GM21528 (cell line): ENCODE data around the gene CDCP2.
"Not testable (repeated sequence)": the region's sequence is repeated elsewhere in the genome, so short reads cannot be mapped to it uniquely, and the experiment has no call there.

Experiments used
- ATAC-seq: cut with Tn5 transposase; IDR thresholded peaks from one replicate; pipeline ENCODE4 v1.9.1; 2021; ENCODE audit warnings: mild to moderate bottlenecking, moderate library complexity; ENCODE audit not compliant: unreplicated experiment, low FRiP score

The CDCP2 gene

GRCh38 chr1:54168206-54168965 is 15.6 kb upstream of the CDCP2 start:
- no peak for ATAC-seq

- no peak for ATAC-seq
Measured at GRCh38 chr1:54167422-54168139, 14.8 kb upstream of the CDCP2 start.

DNA sequence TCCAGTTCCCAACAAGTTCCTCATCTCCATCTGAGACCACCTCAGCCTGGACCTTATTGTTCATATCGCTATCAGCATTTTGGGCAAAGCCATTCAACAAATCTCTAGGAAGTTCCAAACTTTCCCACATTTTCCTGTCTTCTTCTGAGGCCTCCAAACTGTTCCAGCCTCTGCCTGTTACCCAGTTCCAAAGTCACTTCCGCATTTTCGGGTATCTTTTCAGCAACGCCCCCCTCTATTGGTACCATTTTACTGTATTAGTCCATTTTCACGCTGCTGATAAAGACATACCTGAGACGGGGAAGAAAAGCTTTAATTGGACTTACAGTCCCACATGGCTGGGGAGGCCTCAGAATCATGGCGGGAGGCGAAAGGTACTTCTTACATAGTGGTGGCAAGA is 13.6 kb upstream of the CDCP2 start:
- ATAC-seq = not testable (repeated sequence)

DNA sequence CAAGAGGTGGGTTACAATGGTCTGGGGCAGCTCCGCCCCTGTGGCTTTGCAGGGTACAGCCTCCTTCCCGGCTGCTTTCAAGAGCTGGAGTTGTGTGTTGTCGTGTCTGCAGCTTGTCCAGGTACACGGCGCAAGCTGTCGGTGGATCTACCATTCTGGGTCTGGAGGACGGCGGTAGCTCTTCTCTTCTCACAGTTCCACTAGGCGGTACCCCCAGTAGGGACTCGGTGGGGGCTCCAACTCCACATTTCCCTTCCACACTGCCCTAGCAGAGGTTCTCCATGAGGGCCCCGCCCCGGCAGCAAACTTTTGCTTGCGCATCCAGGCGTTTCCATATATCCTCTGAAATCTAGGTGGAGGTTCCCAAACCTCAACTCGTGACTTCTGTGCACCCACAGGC is 12.3 kb upstream of the CDCP2 start:
- no peak for ATAC-seq

- no peak for ATAC-seq
Measured at GRCh38 chr1:54163573-54163972, 10.8 kb upstream of the CDCP2 start.

DNA sequence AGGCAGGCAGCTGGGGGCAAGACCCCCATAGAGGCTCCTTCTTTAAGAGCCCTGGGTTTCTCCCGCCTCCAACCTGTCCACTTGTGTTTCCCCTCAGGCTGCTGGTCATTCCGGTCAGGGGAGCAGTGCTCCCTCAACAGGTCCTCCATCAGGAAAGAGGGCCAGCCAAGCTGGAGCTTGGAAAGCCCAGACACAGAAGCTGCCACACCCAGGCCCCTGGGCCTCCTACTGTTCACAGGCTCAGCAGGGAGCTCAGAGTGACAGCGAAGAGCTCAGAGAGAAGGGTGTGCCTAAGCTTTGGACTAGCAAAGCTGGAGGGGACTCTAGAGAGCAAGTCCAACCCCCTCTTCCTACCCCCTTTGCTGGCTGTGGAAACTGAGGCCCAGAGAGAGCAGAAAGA is 10.3 kb upstream of the CDCP2 start:
- no peak for ATAC-seq

DNA sequence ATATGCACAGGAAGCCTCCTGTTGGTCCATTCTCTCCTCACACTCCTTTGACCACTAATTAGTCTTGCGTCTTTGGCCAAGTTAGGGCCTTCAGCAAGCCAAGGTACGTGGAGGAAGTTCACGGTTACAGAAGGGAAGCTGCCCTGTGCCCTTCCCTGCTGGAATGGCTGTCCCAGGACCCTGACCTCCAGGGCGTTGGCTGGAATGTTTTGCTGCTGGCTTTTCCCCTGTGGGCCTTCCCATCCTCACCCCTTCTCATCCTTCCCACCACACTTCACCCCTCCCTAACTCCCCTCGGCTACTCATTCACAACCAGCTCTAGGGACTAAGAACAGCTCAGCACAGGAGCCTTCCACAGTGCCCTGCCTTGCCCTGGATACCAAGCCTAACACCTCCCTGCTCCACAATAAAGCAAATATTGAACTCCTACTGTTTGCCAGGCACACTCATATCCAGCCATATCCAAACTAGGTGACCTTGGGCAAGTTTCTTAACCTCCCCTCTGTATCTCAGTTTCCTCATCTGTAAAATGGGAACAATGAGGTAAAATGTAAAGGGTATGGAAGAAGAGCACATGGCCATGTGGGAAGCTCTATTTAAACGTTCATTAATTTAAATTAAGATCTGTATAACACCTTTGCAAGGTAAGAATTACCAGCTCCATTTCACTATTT is 8.8 kb upstream of the CDCP2 start:
- ATAC-seq = no peak

GRCh38 chr1:54160351-54160750 is 7.6 kb upstream of the CDCP2 start:
- no peak for ATAC-seq

- ATAC-seq = no peak
Measured at GRCh38 chr1:54159733-54160316, 7.0 kb upstream of the CDCP2 start.

DNA sequence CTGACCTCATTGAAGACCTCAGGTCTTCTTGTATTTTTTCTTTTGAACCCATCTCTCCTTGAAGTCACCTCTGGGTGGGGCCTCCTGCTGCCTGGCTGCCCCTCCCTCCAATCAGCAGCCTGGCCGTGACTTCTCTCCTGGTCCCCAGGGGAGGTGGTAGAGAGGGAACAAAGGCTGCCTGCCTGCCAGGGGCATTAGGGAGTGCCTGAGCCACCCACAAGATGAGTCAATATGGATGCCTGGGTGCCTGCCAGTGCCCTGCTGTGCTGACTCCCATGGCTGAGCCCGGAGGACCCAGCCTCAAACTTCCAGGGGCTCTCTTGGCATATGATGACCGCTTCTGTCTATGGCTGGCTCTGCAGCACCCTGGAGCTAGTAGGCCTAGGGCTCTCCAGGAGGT is 5.3 kb upstream of the CDCP2 start:
- ATAC-seq = no peak

DNA sequence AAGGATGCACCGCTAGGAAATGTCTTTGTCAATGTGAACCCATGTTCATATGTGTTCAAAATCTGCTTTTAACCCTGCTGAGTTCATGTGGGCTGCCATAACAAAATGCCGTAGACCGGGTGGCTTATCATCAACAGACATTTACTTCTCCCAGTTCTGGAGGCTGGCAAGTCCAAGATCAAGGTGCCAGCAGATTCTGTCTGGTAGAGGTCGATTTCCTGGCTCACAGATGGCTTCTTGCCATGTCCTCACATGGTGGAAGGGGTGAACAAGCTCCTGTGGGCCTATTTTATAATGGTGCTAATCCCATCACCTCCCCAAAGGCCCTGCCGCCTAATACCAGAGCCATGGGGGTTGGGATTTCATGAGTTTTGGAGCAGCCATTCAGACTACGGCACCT is 4.6 kb upstream of the CDCP2 start:
- ATAC-seq = no peak

- ATAC-seq = no peak
Measured at GRCh38 chr1:54156986-54157385, 4.2 kb upstream of the CDCP2 start.

- no peak for ATAC-seq
Measured at GRCh38 chr1:54156201-54156600, 3.4 kb upstream of the CDCP2 start.

DNA sequence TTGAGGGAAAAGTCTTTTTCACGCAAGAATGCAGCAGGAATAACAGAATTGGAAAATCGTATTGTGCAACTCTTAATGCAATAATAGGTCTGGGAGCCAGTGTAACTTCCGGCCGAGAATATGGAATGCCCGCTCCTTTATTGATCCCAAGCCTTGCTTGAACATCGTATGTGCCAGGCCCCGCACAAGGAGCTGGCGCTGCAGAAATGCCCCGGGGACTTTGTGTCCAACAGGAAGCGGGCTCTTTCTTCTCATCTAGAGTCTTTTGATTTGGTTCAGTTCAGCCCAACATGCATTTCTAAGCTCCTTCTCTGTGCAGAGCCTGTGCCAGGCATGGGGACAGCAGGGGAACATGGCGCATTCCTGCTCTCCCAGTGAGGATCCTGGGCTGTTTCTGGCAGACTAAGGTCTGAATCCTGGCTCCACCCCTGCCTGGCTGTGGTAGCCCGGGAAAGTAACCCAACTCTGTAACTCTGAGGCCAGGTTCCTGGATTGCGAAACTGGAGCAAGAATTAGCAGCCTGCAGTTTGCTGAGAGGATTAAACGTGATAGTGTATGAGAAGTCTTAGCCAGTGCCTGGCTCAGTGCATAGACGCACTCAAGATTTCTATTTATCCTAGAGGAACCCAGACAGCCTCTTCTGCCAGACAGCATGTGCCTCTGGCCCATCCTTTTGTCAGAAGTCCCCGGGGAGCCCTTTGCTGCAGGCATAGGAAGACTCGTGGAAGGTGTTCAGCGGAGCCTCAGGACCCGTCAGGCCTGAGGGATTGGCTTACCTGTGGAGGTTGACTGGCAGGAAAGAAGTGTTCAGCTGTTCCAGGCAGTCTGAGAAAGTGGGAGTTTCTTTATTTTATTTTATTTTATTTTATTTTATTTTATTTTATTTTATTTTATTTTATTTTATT is 987 bp upstream of the CDCP2 start:
- ATAC-seq = no peak

GRCh38 chr1:54151013-54151412 is 1.8 kb downstream of the CDCP2 start:
- ATAC-seq = no peak

- ATAC-seq = no peak
Measured at GRCh38 chr1:54149734-54150133, 3.1 kb downstream of the CDCP2 start.

GRCh38 chr1:54144366-54144765 is 8.4 kb downstream of the CDCP2 start:
- no peak for ATAC-seq

DNA sequence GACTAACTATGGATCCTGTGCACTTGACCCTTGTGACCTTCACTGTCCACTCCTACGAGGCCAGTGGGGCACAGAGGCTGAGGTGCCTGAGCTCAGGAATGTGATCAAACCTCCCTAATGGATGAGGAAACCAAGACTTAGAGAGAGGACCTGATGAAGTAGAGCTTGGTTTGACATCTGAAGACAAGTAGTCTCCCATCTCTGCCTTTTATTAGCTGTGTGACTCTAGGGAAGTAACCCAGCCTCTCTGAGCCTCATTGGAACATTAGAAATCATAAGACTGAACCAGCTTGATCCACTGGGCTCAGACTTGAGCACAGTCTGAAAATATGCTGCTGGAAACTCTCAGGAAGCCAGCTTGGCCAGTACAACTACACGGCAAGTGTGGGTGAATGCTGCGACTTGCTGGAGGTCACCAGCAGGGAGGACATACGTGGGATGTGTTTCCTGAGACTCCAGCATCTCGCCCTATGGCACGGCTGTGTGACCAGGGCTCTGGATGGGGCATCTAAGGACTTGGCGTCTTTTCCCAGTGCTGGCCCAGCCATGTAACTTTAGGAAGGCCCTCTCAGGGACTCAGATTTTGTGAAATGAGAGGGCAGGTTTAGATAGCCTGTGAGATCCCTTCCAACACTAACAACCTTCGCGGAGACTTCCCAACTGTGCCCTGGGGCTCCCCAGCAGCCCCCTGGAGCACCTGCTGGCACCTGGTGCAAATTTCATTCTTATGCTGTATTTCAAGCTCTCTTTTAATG is 10.5 kb downstream of the CDCP2 start:
- ATAC-seq = no peak

DNA sequence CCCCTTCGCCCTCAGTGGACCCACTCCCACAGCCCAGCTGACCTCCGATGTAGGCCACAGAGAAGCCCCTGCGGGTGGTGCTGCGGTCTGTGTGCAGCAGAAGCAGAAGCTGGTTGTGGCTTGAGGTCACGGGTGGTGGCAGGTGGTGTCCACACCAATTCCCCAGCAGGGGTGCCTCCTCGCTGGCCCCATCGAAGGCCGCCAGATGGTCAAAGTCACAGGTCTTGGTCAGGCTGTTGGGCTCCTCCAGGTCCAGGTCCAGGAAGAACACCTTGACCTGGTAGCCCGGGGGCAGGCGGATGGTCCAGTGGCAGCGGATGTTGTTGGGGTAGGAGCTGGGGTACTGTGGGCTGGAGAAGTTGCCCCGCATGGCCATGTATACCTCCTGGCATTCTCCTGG is 13.1 kb downstream of the CDCP2 start:
- no peak for ATAC-seq

DNA sequence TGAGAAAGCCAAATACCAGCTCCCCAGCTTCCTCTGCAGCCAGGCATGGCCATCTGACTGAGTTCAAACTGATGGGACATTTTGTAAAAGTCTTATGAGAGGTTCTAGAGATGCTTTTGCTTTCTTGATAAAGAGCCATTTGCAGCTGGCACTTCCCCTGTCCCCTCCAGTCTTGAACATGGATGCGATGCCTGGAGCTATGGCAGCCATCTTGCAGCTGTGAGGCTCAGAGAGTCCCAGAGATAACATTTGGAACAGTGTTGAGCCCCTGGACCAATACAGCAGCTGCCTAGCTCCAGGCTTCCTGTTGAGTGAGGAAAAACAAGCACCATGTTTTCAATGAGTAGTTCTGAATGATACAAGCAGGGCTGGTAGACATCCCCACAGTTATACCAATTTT is 13.8 kb downstream of the CDCP2 start:
- ATAC-seq = no peak
